Measurements from ENCODE around the gene SMAP1.

Gene SMAP1

DNA sequence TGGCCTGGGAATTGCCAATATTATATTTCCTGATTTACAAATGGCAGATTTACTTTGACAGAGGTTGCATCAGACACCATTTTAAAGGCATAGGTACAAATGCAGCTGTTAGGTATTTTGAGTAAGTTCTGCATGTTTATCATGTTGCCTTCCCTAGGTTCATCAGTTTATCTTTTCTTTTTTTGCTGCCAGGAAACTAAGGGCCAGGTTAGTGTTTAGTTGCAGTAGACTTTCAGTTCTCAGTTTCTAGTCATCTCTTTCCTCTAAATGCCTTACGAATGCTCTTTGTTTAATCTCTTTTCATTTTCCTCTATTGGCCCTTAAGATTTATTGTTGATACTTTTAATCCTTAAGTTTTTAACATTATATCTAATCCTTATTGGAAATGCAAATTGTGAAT, 129.9 kb downstream of the SMAP1 start:
- no CpG with 5 or more reads among the region's 1 CpG for WGBS (ENCODE audit: insufficient coverage, insufficient read length)
- no peak for DNase-seq (ENCODE audit: low read depth, low spot score)

GRCh38 chr6:70806086-70806485, 138.4 kb downstream of the SMAP1 start:
- DNase-seq (ENCODE audit: low read depth, low spot score) = no peak
- no peak overlapping the region for H3K27ac ChIP-seq (ENCODE audit: low read length)
- no peak overlapping the region for H3K4me3 ChIP-seq (ENCODE audit: low read length)
- no peaks in the 10 kb centered on the region for H3K27me3 ChIP-seq (ENCODE audit: control insufficient read depth, insufficient read depth, low read length)
- H3K36me3 ChIP-seq (ENCODE audit: control insufficient read depth, insufficient read depth, low read length) = no peaks in the 10 kb centered on the region
- no peaks in the 10 kb centered on the region for H3K9me3 ChIP-seq (ENCODE audit: control insufficient read depth, insufficient read depth, low read length)
- H3K4me1 ChIP-seq (ENCODE audit: control insufficient read depth, insufficient read depth, low read length) = no peaks in the 10 kb centered on the region
- no CpG with 5 or more reads among the region's 11 CpGs for WGBS (ENCODE audit: insufficient coverage, insufficient read length)

More for the DNA sequence above, 129.9 kb downstream of the SMAP1 start:
- Histone ChIP-seq H3K27me3 (ENCODE audit: control insufficient read depth, insufficient read depth, low read length) (no peaks in the 10 kb centered on the region), H3K36me3 (ENCODE audit: control insufficient read depth, insufficient read depth, low read length) (no peaks in the 10 kb centered on the region), H3K27ac (ENCODE audit: low read length) (no peak overlapping the region), H3K4me1 (ENCODE audit: control insufficient read depth, insufficient read depth, low read length) (no peaks in the 10 kb centered on the region), H3K4me3 (ENCODE audit: low read length) (no peak overlapping the region), H3K9me3 (ENCODE audit: control insufficient read depth, insufficient read depth, low read length) (no peaks in the 10 kb centered on the region)

DNA sequence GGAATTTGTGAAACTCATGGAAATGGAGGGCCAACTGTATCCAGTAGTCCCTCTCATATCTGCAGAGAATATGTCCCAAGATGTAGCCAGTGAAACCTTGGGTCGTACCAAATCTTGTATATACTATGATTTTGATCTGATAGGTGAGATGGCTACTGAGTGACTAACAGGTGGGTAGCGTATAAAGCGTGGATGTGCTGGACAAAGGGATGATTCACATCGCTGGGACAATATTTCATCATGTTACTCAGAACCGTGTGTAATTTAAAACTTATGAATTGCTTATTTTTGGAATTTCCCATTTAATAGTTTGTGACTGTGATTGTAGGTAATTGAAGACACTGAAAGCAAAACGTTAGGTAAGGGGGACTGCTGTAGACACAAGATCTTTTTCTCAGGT, 144.1 kb downstream of the SMAP1 start:
- no peak overlapping the region for H3K27ac ChIP-seq (ENCODE audit: low read length)
- no peaks in the 10 kb centered on the region for H3K27me3 ChIP-seq (ENCODE audit: control insufficient read depth, insufficient read depth, low read length)
- no CpG with 5 or more reads among the region's 6 CpGs for WGBS (ENCODE audit: insufficient coverage, insufficient read length)
- DNase-seq (ENCODE audit: low read depth, low spot score) = no peak
- no peaks in the 10 kb centered on the region for H3K4me1 ChIP-seq (ENCODE audit: control insufficient read depth, insufficient read depth, low read length)
- no peaks in the 10 kb centered on the region for H3K36me3 ChIP-seq (ENCODE audit: control insufficient read depth, insufficient read depth, low read length)
- H3K4me3 ChIP-seq (ENCODE audit: low read length) = no peak overlapping the region
- H3K9me3 ChIP-seq (ENCODE audit: control insufficient read depth, insufficient read depth, low read length) = no peaks in the 10 kb centered on the region

DNA sequence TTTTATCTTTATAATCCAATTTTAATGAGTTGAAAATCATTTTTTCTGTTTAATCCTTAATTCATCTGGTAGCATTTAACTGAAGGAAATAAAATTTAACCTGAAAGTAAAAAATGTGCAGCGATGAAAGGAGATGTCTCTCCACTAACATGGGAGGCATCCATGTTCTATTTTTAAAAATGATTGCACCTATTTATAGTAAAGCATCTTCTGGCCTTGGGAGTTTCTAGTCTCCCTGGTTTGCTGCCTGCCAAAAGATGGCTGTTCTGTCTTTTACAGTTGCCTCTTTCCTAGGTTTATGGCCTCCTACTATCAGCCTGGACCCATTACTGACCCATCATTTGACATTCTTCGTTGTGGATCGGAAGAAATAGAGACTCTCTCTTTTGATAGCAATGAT, 146.2 kb downstream of the SMAP1 start:
- Histone ChIP-seq H3K27ac (ENCODE audit: low read length) (no peak overlapping the region), H3K4me3 (ENCODE audit: low read length) (no peak overlapping the region), H3K36me3 (ENCODE audit: control insufficient read depth, insufficient read depth, low read length) (no peaks in the 10 kb centered on the region), H3K27me3 (ENCODE audit: control insufficient read depth, insufficient read depth, low read length) (no peaks in the 10 kb centered on the region), H3K9me3 (ENCODE audit: control insufficient read depth, insufficient read depth, low read length) (no peaks in the 10 kb centered on the region), H3K4me1 (ENCODE audit: control insufficient read depth, insufficient read depth, low read length) (no peaks in the 10 kb centered on the region)
- no peak for DNase-seq (ENCODE audit: low read depth, low spot score)
- WGBS (ENCODE audit: insufficient coverage, insufficient read length) = no CpG with 5 or more reads among the region's 3 CpGs

- H3K36me3 ChIP-seq (ENCODE audit: control insufficient read depth, insufficient read depth, low read length) = no peaks in the 10 kb centered on the region
- no peak overlapping the region for H3K27ac ChIP-seq (ENCODE audit: low read length)
- no peaks in the 10 kb centered on the region for H3K4me1 ChIP-seq (ENCODE audit: control insufficient read depth, insufficient read depth, low read length)
- no peak for DNase-seq (ENCODE audit: low read depth, low spot score)
- H3K4me3 ChIP-seq (ENCODE audit: low read length) = no peak overlapping the region
- WGBS (ENCODE audit: insufficient coverage, insufficient read length) = 100% methylated on average over 1 of the region's 4 CpGs
- H3K9me3 ChIP-seq (ENCODE audit: control insufficient read depth, insufficient read depth, low read length) = no peaks in the 10 kb centered on the region
- no peaks in the 10 kb centered on the region for H3K27me3 ChIP-seq (ENCODE audit: control insufficient read depth, insufficient read depth, low read length)
These were observed 152.0 kb downstream of the SMAP1 start for GRCh38 chr6:70819646-70820045.

GRCh38 chr6:70820778-70821177, 153.1 kb downstream of the SMAP1 start:
- H3K27me3 ChIP-seq (ENCODE audit: control insufficient read depth, insufficient read depth, low read length) = no peaks in the 10 kb centered on the region
- no peak overlapping the region for H3K27ac ChIP-seq (ENCODE audit: low read length)
- no peak for DNase-seq (ENCODE audit: low read depth, low spot score)
- H3K4me3 ChIP-seq (ENCODE audit: low read length) = no peak overlapping the region
- no peaks in the 10 kb centered on the region for H3K9me3 ChIP-seq (ENCODE audit: control insufficient read depth, insufficient read depth, low read length)
- no peaks in the 10 kb centered on the region for H3K4me1 ChIP-seq (ENCODE audit: control insufficient read depth, insufficient read depth, low read length)
- WGBS (ENCODE audit: insufficient coverage, insufficient read length) = no CpG with 5 or more reads among the region's 2 CpGs
- no peaks in the 10 kb centered on the region for H3K36me3 ChIP-seq (ENCODE audit: control insufficient read depth, insufficient read depth, low read length)

- H3K4me3 ChIP-seq (ENCODE audit: low read length) = no peak overlapping the region
- WGBS (ENCODE audit: insufficient coverage, insufficient read length) = no CpG with 5 or more reads among the region's 2 CpGs
- H3K9me3 ChIP-seq (ENCODE audit: control insufficient read depth, insufficient read depth, low read length) = no peaks in the 10 kb centered on the region
- no peak for DNase-seq (ENCODE audit: low read depth, low spot score)
- H3K36me3 ChIP-seq (ENCODE audit: control insufficient read depth, insufficient read depth, low read length) = no peaks in the 10 kb centered on the region
- H3K27ac ChIP-seq (ENCODE audit: low read length) = no peak overlapping the region
- H3K27me3 ChIP-seq (ENCODE audit: control insufficient read depth, insufficient read depth, low read length) = no peaks in the 10 kb centered on the region
- H3K4me1 ChIP-seq (ENCODE audit: control insufficient read depth, insufficient read depth, low read length) = no peaks in the 10 kb centered on the region
These were observed 154.1 kb downstream of the SMAP1 start for GRCh38 chr6:70821751-70822150.

- Histone ChIP-seq H3K9me3 (ENCODE audit: control insufficient read depth, insufficient read depth, low read length) (no peaks in the 10 kb centered on the region), H3K4me3 (ENCODE audit: low read length) (no peak overlapping the region), H3K27ac (ENCODE audit: low read length) (no peak overlapping the region), H3K36me3 (ENCODE audit: control insufficient read depth, insufficient read depth, low read length) (no peaks in the 10 kb centered on the region), H3K4me1 (ENCODE audit: control insufficient read depth, insufficient read depth, low read length) (no peaks in the 10 kb centered on the region), H3K27me3 (ENCODE audit: control insufficient read depth, insufficient read depth, low read length) (no peaks in the 10 kb centered on the region)
- no CpG with 5 or more reads among the region's 1 CpG for WGBS (ENCODE audit: insufficient coverage, insufficient read length)
- DNase-seq (ENCODE audit: low read depth, low spot score) = no peak
These were observed 156.0 kb downstream of the SMAP1 start for GRCh38 chr6:70823651-70824050.

GRCh38 chr6:70831427-70831826, 163.7 kb downstream of the SMAP1 start:
- no peak for DNase-seq (ENCODE audit: low read depth, low spot score)
- no peaks in the 10 kb centered on the region for H3K36me3 ChIP-seq (ENCODE audit: control insufficient read depth, insufficient read depth, low read length)
- H3K27me3 ChIP-seq (ENCODE audit: control insufficient read depth, insufficient read depth, low read length) = no peaks in the 10 kb centered on the region; the same call in 1 of the 2 replicates
- no peak overlapping the region for H3K27ac ChIP-seq (ENCODE audit: low read length)
- no peaks in the 10 kb centered on the region for H3K9me3 ChIP-seq (ENCODE audit: control insufficient read depth, insufficient read depth, low read length)
- no peaks in the 10 kb centered on the region for H3K4me1 ChIP-seq (ENCODE audit: control insufficient read depth, insufficient read depth, low read length)
- no CpG with 5 or more reads among the region's 3 CpGs for WGBS (ENCODE audit: insufficient coverage, insufficient read length)
- H3K4me3 ChIP-seq (ENCODE audit: low read length) = no peak overlapping the region

GRCh38 chr6:70834520-70834919, 166.8 kb downstream of the SMAP1 start:
- Histone ChIP-seq H3K36me3 (ENCODE audit: control insufficient read depth, insufficient read depth, low read length) (no peaks in the 10 kb centered on the region), H3K4me1 (ENCODE audit: control insufficient read depth, insufficient read depth, low read length) (no peaks in the 10 kb centered on the region), H3K27ac (ENCODE audit: low read length) (no peak overlapping the region), H3K9me3 (ENCODE audit: control insufficient read depth, insufficient read depth, low read length) (no peaks in the 10 kb centered on the region), H3K4me3 (ENCODE audit: low read length) (no peak overlapping the region), H3K27me3 (ENCODE audit: control insufficient read depth, insufficient read depth, low read length) (no peaks in the 10 kb centered on the region)
- DNase-seq (ENCODE audit: low read depth, low spot score) = no peak
- WGBS (ENCODE audit: insufficient coverage, insufficient read length) = no CpG with 5 or more reads among the region's 2 CpGs

DNA sequence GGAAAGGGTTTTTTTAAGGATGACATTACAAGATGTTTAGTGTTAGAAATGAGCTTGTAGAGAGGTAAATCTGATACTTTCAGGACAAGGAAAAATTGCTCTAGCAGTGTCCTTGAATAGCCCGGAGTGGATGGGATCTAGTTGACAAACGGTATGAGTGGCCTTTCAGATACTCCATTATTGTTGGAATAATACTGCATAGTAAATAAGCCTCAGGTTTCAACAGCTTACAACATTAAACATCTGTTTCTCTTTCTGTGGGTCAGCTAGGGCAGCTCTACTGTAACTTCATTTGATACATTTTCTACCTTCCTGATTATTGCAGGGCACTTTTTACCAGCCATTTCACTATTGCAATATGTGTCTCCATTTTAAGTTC, 171.2 kb downstream of the SMAP1 start:
- Histone ChIP-seq H3K36me3 (ENCODE audit: control insufficient read depth, insufficient read depth, low read length) (no peaks in the 10 kb centered on the region), H3K9me3 (ENCODE audit: control insufficient read depth, insufficient read depth, low read length) (no peaks in the 10 kb centered on the region), H3K27ac (ENCODE audit: low read length) (no peak overlapping the region), H3K27me3 (ENCODE audit: control insufficient read depth, insufficient read depth, low read length) (no peaks in the 10 kb centered on the region), H3K4me1 (ENCODE audit: control insufficient read depth, insufficient read depth, low read length) (no peaks in the 10 kb centered on the region), H3K4me3 (ENCODE audit: low read length) (no peak overlapping the region)
- DNase-seq (ENCODE audit: low read depth, low spot score) = no peak
- WGBS (ENCODE audit: insufficient coverage, insufficient read length) = no CpG with 5 or more reads among the region's 2 CpGs
